ENCODE data around the gene RYR3.

DNA sequence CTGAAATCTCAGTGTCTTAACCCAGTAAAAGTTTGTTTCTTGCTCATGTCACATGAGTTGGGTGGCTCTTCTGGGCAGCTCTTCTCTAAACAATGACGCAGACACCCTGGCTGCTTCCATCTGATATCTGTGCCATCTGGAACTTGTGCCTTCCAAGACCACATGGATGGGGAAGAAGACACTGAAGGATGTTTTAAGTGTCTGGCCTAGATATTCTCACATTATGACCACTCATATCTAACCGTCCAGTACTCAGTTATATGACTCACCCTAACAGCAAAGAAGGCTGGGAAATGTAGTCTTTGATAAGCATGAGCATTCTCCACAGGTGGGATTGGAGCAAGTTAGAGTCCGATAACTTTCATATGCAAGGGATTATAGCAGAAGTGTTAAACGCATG is 66.4 kb downstream of the RYR3 start:
- TF ChIP-seq, protein P1, sequence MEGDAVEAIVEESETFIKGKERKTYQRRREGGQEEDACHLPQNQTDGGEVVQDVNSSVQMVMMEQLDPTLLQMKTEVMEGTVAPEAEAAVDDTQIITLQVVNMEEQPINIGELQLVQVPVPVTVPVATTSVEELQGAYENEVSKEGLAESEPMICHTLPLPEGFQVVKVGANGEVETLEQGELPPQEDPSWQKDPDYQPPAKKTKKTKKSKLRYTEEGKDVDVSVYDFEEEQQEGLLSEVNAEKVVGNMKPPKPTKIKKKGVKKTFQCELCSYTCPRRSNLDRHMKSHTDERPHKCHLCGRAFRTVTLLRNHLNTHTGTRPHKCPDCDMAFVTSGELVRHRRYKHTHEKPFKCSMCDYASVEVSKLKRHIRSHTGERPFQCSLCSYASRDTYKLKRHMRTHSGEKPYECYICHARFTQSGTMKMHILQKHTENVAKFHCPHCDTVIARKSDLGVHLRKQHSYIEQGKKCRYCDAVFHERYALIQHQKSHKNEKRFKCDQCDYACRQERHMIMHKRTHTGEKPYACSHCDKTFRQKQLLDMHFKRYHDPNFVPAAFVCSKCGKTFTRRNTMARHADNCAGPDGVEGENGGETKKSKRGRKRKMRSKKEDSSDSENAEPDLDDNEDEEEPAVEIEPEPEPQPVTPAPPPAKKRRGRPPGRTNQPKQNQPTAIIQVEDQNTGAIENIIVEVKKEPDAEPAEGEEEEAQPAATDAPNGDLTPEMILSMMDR (conservative IDR thresholded peaks at IDR 0.05; ENCODE audit: low read depth, low read length): no peak
- TF ChIP-seq EZH2 (IDR thresholded peaks at IDR 0.05; ENCODE audit: low read length, unreplicated experiment): no peak
- no peak for TF ChIP-seq EZH2phosphoT487 (IDR thresholded peaks at IDR 0.05; ENCODE audit: borderline replicate concordance, low read length)
